Omental fat pad (tissue), 4 donors: ENCODE results near the gene PRKX. TPM values are rescaled to one million over a fixed set of nuclear protein-coding genes. Genes with fewer than 3 reads are reported as not detected.
A peak's percentile ranks its signal among the peaks of the same experiment; 100 is the strongest.
"Not testable (repeated sequence)": the region's sequence is repeated elsewhere in the genome, so short reads cannot be mapped to it uniquely, and the experiment has no call there.

Experiments
- ATAC-seq: fragments of 150-250 bp; one replicate; pipeline ENCODE4 v1.9.1; 2016; ENCODE audit warnings: mild to moderate bottlenecking, moderate library complexity; ENCODE audit not compliant: low FRiP score
- DNase-seq: peaks from one replicate; pipeline ENCODE4 v3.0.0-alpha.2; 2019; ENCODE audit warnings: low spot score
- CTCF ChIP-seq, 3 donors: fragments of 450-650 bp; IDR thresholded peaks; one replicate each; pipeline ENCODE4 v1.5.1; 2016 to 2017; ENCODE audit warnings: antibody characterized with exemption in 3 of 3, mild to moderate bottlenecking in 3 of 3, moderate library complexity in 2 of 3
- total RNA-seq, 4 donors: library from RNA; depleted of rRNA; stranded (reverse); fragments of >200 nt; gene quantifications; one replicate each; pipeline ENCODE4 v1.1.0, GENCODE V29; 2016

PRKX gene
- total RNA-seq, result 10 to 100 TPM in 3 of 4 donors, 1 to 10 TPM in 1; 8.9 to 31.4 (median 17.5) TPM

GRCh38 chrX:3713225-3713936 lies at the start of gene PRKX:
Gene PRKX (minus strand): TSS chrX:3713649. CDS start chrX:3713253, 396 bp downstream.
- DNase-seq (no peak), ATAC-seq (peak; percentile 89)
- no peak for TF ChIP-seq CTCF (IDR thresholded peaks at IDR 0.05)

- no peak for DNase-seq
- ATAC-seq, result no peak
- no peak for TF ChIP-seq CTCF (IDR thresholded peaks at IDR 0.05)
These were observed 49.7 kb upstream of the PRKX start for GRCh38 chrX:3763111-3763510.

GRCh38 chrX:3757510-3758025 lies 44.1 kb upstream of the PRKX start:
- TF ChIP-seq CTCF (IDR thresholded peaks at IDR 0.05), result no peak
- ATAC-seq (no peak), DNase-seq (no peak)

- TF ChIP-seq CTCF (IDR thresholded peaks at IDR 0.05), result no peak
- DNase-seq (no peak), ATAC-seq (no peak)
These were observed 34.7 kb upstream of the PRKX start for GRCh38 chrX:3748052-3748559.

GRCh38 chrX:3743801-3744439 lies 30.5 kb upstream of the PRKX start:
- no peak for TF ChIP-seq CTCF (IDR thresholded peaks at IDR 0.05)
- no peak for DNase-seq
- no peak for ATAC-seq

- DNase-seq, ATAC-seq: not testable (repeated sequence)
These were observed 27.5 kb upstream of the PRKX start for GRCh38 chrX:3740946-3741345.

GRCh38 chrX:3738509-3738908 lies 25.1 kb upstream of the PRKX start:
- DNase-seq, result no peak
- ATAC-seq, result no peak
- no peak for TF ChIP-seq CTCF (IDR thresholded peaks at IDR 0.05)

- ATAC-seq, DNase-seq: not testable (repeated sequence)
These were observed 23.1 kb upstream of the PRKX start for GRCh38 chrX:3736536-3736935.

- ATAC-seq, DNase-seq: not testable (repeated sequence)
These were observed 22.4 kb upstream of the PRKX start for GRCh38 chrX:3735891-3736290.

GRCh38 chrX:3734456-3734855 lies 21.0 kb upstream of the PRKX start:
- not testable (repeated sequence) for ATAC-seq, DNase-seq
